Endothelial cell of hepatic sinusoid (primary cell): ENCODE measurements around the gene KRTAP5-10.
"Not testable (repeated sequence)": the region's sequence is repeated elsewhere in the genome, so short reads cannot be mapped to it uniquely, and the experiment has no call there.

Experiments used
- in situ Hi-C: cut with HindIII; loops from 2 replicates; pipeline ENCODE4 v1.10.0; 2017; ENCODE audit warnings: low sequenced_read_pairs

KRTAP5-10 gene

GRCh38 chr11:71568704-71569349, 3.5 kb downstream of the KRTAP5-10 start:
- in situ Hi-C loops: no loop called here

- in situ Hi-C loops: loop anchor here (10.0 kb wide), 1 partner anchor 126 kb away; the partner anchor contains the start of gene DHCR7
Measured at GRCh38 chr11:71571101-71571850, 5.9 kb downstream of the KRTAP5-10 start.

GRCh38 chr11:71572811-71573210, 7.4 kb downstream of the KRTAP5-10 start:
- in situ Hi-C loops: loop anchor here (10.0 kb wide), 1 partner anchor 128 kb away; the partner anchor contains the start of gene DHCR7

GRCh38 chr11:71574418-71574817, 9.1 kb downstream of the KRTAP5-10 start:
- in situ Hi-C loops: loop anchor here (10.0 kb wide), 1 partner anchor 130 kb away; the partner anchor contains the start of gene DHCR7

GRCh38 chr11:71575723-71576424, 10.5 kb downstream of the KRTAP5-10 start:
- in situ Hi-C loops: loop anchor here (5.0 to 10.0 kb wide), 2 partner anchors 69 to 131 kb away; partner anchors contain the start of gene DHCR7

GRCh38 chr11:71576688-71577465, 11.5 kb downstream of the KRTAP5-10 start:
- in situ Hi-C loops: loop anchor here (5.0 to 10.0 kb wide), 2 partner anchors 70 to 132 kb away; partner anchors contain the start of gene DHCR7

- in situ Hi-C loops: loop anchor here (5.0 to 10.0 kb wide), 2 partner anchors 70 to 133 kb away; partner anchors contain the start of gene DHCR7
Measured at GRCh38 chr11:71577469-71578004, 12.2 kb downstream of the KRTAP5-10 start.

- in situ Hi-C loops: loop anchor here (5.0 to 10.0 kb wide), 2 partner anchors 72 to 135 kb away; partner anchors contain the start of gene DHCR7
Measured at GRCh38 chr11:71579513-71579912, 14.2 kb downstream of the KRTAP5-10 start.

- in situ Hi-C loops: no loop called here
Measured at GRCh38 chr11:71580057-71581003, 15.0 kb downstream of the KRTAP5-10 start.

GRCh38 chr11:71581826-71582225, 16.5 kb downstream of the KRTAP5-10 start:
- in situ Hi-C loops: no loop called here

GRCh38 chr11:71582309-71582895, 17.0 kb downstream of the KRTAP5-10 start, which contains the start of gene KRTAP5-11:
KRTAP5-11 (minus strand) TSS chr11:71582875; CDS start chr11:71582837, 38 bp downstream.
- in situ Hi-C loops: no loop called here

GRCh38 chr11:71582969-71583368, 17.6 kb downstream of the KRTAP5-10 start:
- in situ Hi-C loops: not testable (repeated sequence)

GRCh38 chr11:71585673-71586072, 20.3 kb downstream of the KRTAP5-10 start:
- in situ Hi-C loops: loop anchor here (5.0 kb wide), 1 partner anchor 302 kb away; no protein-coding TSS in a partner anchor

- in situ Hi-C loops: loop anchor here (5.0 kb wide), 1 partner anchor 299 kb away; no protein-coding TSS in a partner anchor
Measured at GRCh38 chr11:71588314-71588713, 23.0 kb downstream of the KRTAP5-10 start.

GRCh38 chr11:71588822-71589545, 23.6 kb downstream of the KRTAP5-10 start:
- in situ Hi-C loops: loop anchor here (5.0 kb wide), 1 partner anchor 298 kb away; no protein-coding TSS in a partner anchor

GRCh38 chr11:71589546-71589920, 24.2 kb downstream of the KRTAP5-10 start:
- in situ Hi-C loops: loop anchor here (5.0 kb wide), 1 partner anchor 298 kb away; no protein-coding TSS in a partner anchor

- in situ Hi-C loops: not testable (repeated sequence)
Measured at GRCh38 chr11:71603221-71603620, 37.9 kb downstream of the KRTAP5-10 start.
